SK-N-SH (cell line): ENCODE results near the gene SLC16A8. TPM values are rescaled to one million over a fixed set of nuclear protein-coding genes. Genes with fewer than 3 reads are reported as not detected.

Source experiments
- CTCF ChIA-PET: fragments of 300-600, 350-600 bp; formaldehyde crosslinking; extraction: SDS; loops from one replicate; lab custom pipeline; 2021; lab: Yijun Ruan, JAX
- POLR2A ChIA-PET: fragments of 350-600 bp; sonication (Branson Sonifier 250); formaldehyde crosslinking; extraction: SDS; loops from one replicate; lab custom pipeline; 2020; ENCODE audit warnings: antibody characterized with exemption, inconsistent platforms; lab: Yijun Ruan, JAX
- DNase-seq: peaks from one replicate; pipeline ENCODE4 v3.0.0; 2012
- H2AFZ ChIP-seq: fragments of 200-600 bp; sonication (generic); 2 replicates; pipeline ENCODE4 v1.8.1; 2016; ENCODE audit warnings: antibody characterized with exemption, mild to moderate bottlenecking, low read depth
- H3F3A ChIP-seq: fragments of 200-600 bp; sonication (generic); replicated peaks from 2 replicates; pipeline ENCODE3; 2016; ENCODE audit warnings: antibody characterized with exemption, mild to moderate bottlenecking; ENCODE audit not compliant: insufficient read depth
- H3K27ac ChIP-seq, 2 experiments: fragments of 200-500 bp in 1 of 2; fragments of 200-600 bp in 1 of 2; sonication (Bioruptor generic) in 1 of 2; sonication (generic), shearing (Covaris generic) in 1 of 2; 2 replicates each; pipeline versions ENCODE4 v1.5.1 to v1.6.1; 2014 to 2016; ENCODE audit warnings: low read depth in 2 of 2, inconsistent platforms in 1 of 2, low read length in 1 of 2, mild to moderate bottlenecking in 1 of 2, mixed read lengths in 1 of 2
- H3K27me3 ChIP-seq: fragments of 200-600 bp; sonication (generic), shearing (Covaris generic); 2 replicates; pipeline ENCODE4 v1.6.1; 2016; ENCODE audit warnings: mixed run types; ENCODE audit not compliant: insufficient read depth
- H3K36me3 ChIP-seq, 2 experiments: fragments of 200-500 bp in 1 of 2; fragments of 200-600 bp in 1 of 2; sonication (Bioruptor generic) in 1 of 2; sonication (generic) in 1 of 2; replicated peaks in 1 of 2; 2 replicates each; pipeline versions ENCODE3 to v1.5.1; 2014 to 2016; ENCODE audit warnings: low read length in 1 of 2, mild to moderate bottlenecking in 1 of 2; ENCODE audit not compliant: insufficient read depth in 2 of 2, control insufficient read depth in 1 of 2
- H3K4me1 ChIP-seq, 2 experiments: fragments of 200-500 bp in 1 of 2; fragments of 200-600 bp in 1 of 2; sonication (Bioruptor generic) in 1 of 2; sonication (generic), shearing (Covaris generic) in 1 of 2; 2 replicates each; pipeline versions ENCODE4 v1.5.1 to v1.6.1; 2014 to 2016; ENCODE audit warnings: low read depth in 1 of 2, low read length in 1 of 2, mixed run types in 1 of 2; ENCODE audit not compliant: insufficient read depth in 2 of 2, control insufficient read depth in 1 of 2
- H3K4me2 ChIP-seq: fragments of 200-600 bp; sonication (generic), shearing (Covaris generic); 2 replicates; pipeline ENCODE4 v1.6.1; 2017; ENCODE audit warnings: mixed run types
- H3K4me3 ChIP-seq, 2 experiments: fragments of 200-500 bp in 1 of 2; fragments of 200-600 bp in 1 of 2; sonication (Bioruptor generic) in 1 of 2; sonication (generic), shearing (Covaris generic) in 1 of 2; 2 replicates each; pipeline versions ENCODE4 v1.5.1 to v1.8.1; 2014 to 2016; ENCODE audit warnings: low read depth in 2 of 2, inconsistent platforms in 1 of 2, low read length in 1 of 2, mild to moderate bottlenecking in 1 of 2, mixed read lengths in 1 of 2, moderate library complexity in 1 of 2
- H3K79me2 ChIP-seq: fragments of 200-600 bp; sonication (generic); 2 replicates; pipeline ENCODE4 v1.8.1; 2017; ENCODE audit warnings: mild to moderate bottlenecking; ENCODE audit not compliant: insufficient read depth
- H3K9ac ChIP-seq: fragments of 200-600 bp; sonication (generic); 2 replicates; pipeline ENCODE4 v1.6.1; 2017; ENCODE audit warnings: mixed run types
- H3K9me2 ChIP-seq: fragments of 200-600 bp; sonication (generic); 2 replicates; pipeline ENCODE4 v1.6.1; 2017; ENCODE audit warnings: mixed run types
- H3K9me3 ChIP-seq: fragments of 200-600 bp; sonication (generic); 2 replicates; pipeline ENCODE4 v1.6.1; 2017; ENCODE audit warnings: mixed run types, mild to moderate bottlenecking, moderate library complexity
- H4K20me1 ChIP-seq: fragments of 200-600 bp; sonication (generic); 2 replicates; pipeline ENCODE4 v1.6.1; 2017; ENCODE audit warnings: mild to moderate bottlenecking, mixed run types; ENCODE audit not compliant: insufficient read depth
- CTCF ChIP-seq: fragments of 200-600 bp; sonication (generic); IDR thresholded peaks from 2 replicates; pipeline ENCODE4 v1.6.1; 2017; ENCODE audit warnings: antibody characterized with exemption, mild to moderate bottlenecking, moderate library complexity
- EP300 ChIP-seq, 2 experiments: IDR thresholded peaks; 2 replicates each; pipeline versions ENCODE4 v1.4.0 to v1.6.1; 2012; ENCODE audit warnings: borderline replicate concordance in 1 of 2, low read depth in 1 of 2, low read length in 1 of 2
- EZH2phosphoT487 ChIP-seq: fragments of 200-600 bp; sonication (generic); IDR thresholded peaks from 2 replicates; pipeline ENCODE4 v1.6.1; 2017; ENCODE audit warnings: low read depth, mixed run types, mild to moderate bottlenecking, antibody characterized with exemption, moderate library complexity, borderline replicate concordance
- FOSL2 ChIP-seq: IDR thresholded peaks from 2 replicates; pipeline ENCODE4 v1.4.0; 2012; ENCODE audit warnings: low read depth, mild to moderate bottlenecking, moderate library complexity, borderline replicate concordance
- JUND ChIP-seq: IDR thresholded peaks from 2 replicates; pipeline ENCODE4 v1.4.0; 2012
- NFIC ChIP-seq: IDR thresholded peaks from 2 replicates; pipeline ENCODE4 v1.4.0; 2012; ENCODE audit warnings: borderline replicate concordance
- RAD21 ChIP-seq: IDR thresholded peaks from 2 replicates; pipeline ENCODE4 v1.6.1; 2012; ENCODE audit warnings: mild to moderate bottlenecking, low read length
- RCOR1 ChIP-seq: fragments of 150-350 bp; IDR thresholded peaks from 2 replicates; pipeline ENCODE4 v1.6.1; 2017; ENCODE audit warnings: antibody characterized with exemption, low read length
- SIN3A ChIP-seq: IDR thresholded peaks from 2 replicates; pipeline ENCODE4 v1.6.1; 2012; ENCODE audit warnings: low read depth, mild to moderate bottlenecking, low read length, moderate library complexity, borderline replicate concordance
- USF1 ChIP-seq: IDR thresholded peaks from 2 replicates; pipeline ENCODE4 v1.4.0; 2012; ENCODE audit warnings: low read depth, borderline replicate concordance
- USF2 ChIP-seq: fragments of 150-350 bp; IDR thresholded peaks from 2 replicates; pipeline ENCODE4 v1.6.1; 2017; ENCODE audit warnings: antibody characterized with exemption, low read length, low read depth, borderline replicate concordance
- WGBS: methylation state at CpG from one replicate; pipeline ENCODE4 v1.1.6; 2017; ENCODE audit warnings: low lambda C conversion rate; 5-methylcytosine and 5-hydroxymethylcytosine counted together
- polyA plus RNA-seq, 3 experiments: library from polyadenylated mRNA; depleted of rRNA; stranded (reverse); fragments of >200 nt; gene quantifications; 2 replicates each; pipeline ENCODE4 v1.2.3, GENCODE V29; 2012

Gene SLC16A8
- polyA plus RNA-seq, 1 of the 3 experiments (the other 2 are of a cell fraction): not detected

- TF ChIP-seq SIN3A (no peak), EP300 (IDR thresholded peaks at IDR 0.05; ENCODE audit: borderline replicate concordance in 1 of 2, low read depth in 1 of 2, low read length in 1 of 2) (no peak), NFIC (no peak), FOSL2 (no peak), CTCF (no peak), USF2 (no peak), USF1 (no peak), EZH2phosphoT487 (no peak)
Measured at GRCh38 chr22:38087855-38088254, 3.9 kb upstream of the SLC16A8 start (continued).

- DNase-seq: no peak
- Histone ChIP-seq H2AFZ (no peak overlapping the region), H3F3A (no peaks in the 10 kb centered on the region), H3K27ac (no peak overlapping the region), H3K9me3 (no peaks in the 10 kb centered on the region), H4K20me1 (no peaks in the 10 kb centered on the region), H3K9me2 (no peaks in the 10 kb centered on the region), H3K9ac (no peak overlapping the region), H3K36me3 (no peaks in the 10 kb centered on the region), H3K4me1 (no peaks in the 10 kb centered on the region), H3K27me3 (no peaks in the 10 kb centered on the region), H3K79me2 (no peaks in the 10 kb centered on the region), H3K4me3 (no peak overlapping the region), H3K4me2 (no peak overlapping the region)
- ChIA-PET POLR2A (no interaction called here), CTCF (no interaction called here)
- TF ChIP-seq JUND: no peak
- TF ChIP-seq RCOR1: no peak
- no peak for TF ChIP-seq NFIC
- no peak for TF ChIP-seq RAD21
- WGBS: 86% methylated on average over 4 of the region's 13 CpGs
Measured at GRCh38 chr22:38086942-38087341, 3.0 kb upstream of the SLC16A8 start.
